KMS-11 (cell line): ENCODE data around the gene KIF26B.

Experiments
- H2AFZ ChIP-seq: fragments of 200-600 bp; sonication (generic); 2 replicates; pipeline ENCODE4 v1.6.1; 2016; ENCODE audit warnings: antibody characterized with exemption, mixed run types, low read depth
- H3K27ac ChIP-seq: fragments of 200-600 bp; sonication (generic); 2 replicates; pipeline ENCODE4 v1.6.1; 2016; ENCODE audit warnings: mild to moderate bottlenecking, mixed run types
- H3K27me3 ChIP-seq: fragments of 200-600 bp; sonication (generic); 2 replicates; pipeline ENCODE4 v1.6.1; 2017; ENCODE audit warnings: mild to moderate bottlenecking, low read depth, mixed run types, moderate library complexity; ENCODE audit not compliant: insufficient read depth
- H3K36me3 ChIP-seq: fragments of 200-600 bp; sonication (generic); 2 replicates; pipeline ENCODE4 v1.6.1; 2017; ENCODE audit warnings: mild to moderate bottlenecking, mixed run types; ENCODE audit not compliant: insufficient read depth
- H3K4me1 ChIP-seq: fragments of 200-600 bp; sonication (generic); 2 replicates; pipeline ENCODE4 v1.6.1; 2016; ENCODE audit warnings: mild to moderate bottlenecking, low read depth, mixed run types; ENCODE audit not compliant: poor library complexity, severe bottlenecking
- H3K4me2 ChIP-seq: fragments of 200-600 bp; sonication (generic); 2 replicates; pipeline ENCODE4 v1.7.0; 2016; ENCODE audit warnings: mild to moderate bottlenecking, mixed run types
- H3K4me3 ChIP-seq: fragments of 200-600 bp; sonication (generic); IDR thresholded peaks from 2 replicates; pipeline ENCODE4 v1.6.1; 2017; ENCODE audit warnings: low read depth, low read length, mixed read lengths; ENCODE audit not compliant: insufficient read depth
- H3K79me2 ChIP-seq: fragments of 200-600 bp; sonication (generic); 2 replicates; pipeline ENCODE4 v1.6.1; 2016; ENCODE audit warnings: low read depth, mixed run types; ENCODE audit not compliant: insufficient read depth
- H3K9ac ChIP-seq: fragments of 200-600 bp; sonication (generic); 2 replicates; pipeline ENCODE4 v1.6.1; 2016; ENCODE audit warnings: mild to moderate bottlenecking, mixed run types
- H4K20me1 ChIP-seq: fragments of 200-600 bp; sonication (generic); 2 replicates; pipeline ENCODE4 v1.6.1; 2016; ENCODE audit warnings: mild to moderate bottlenecking, mixed run types; ENCODE audit not compliant: insufficient read depth
- CTCF ChIP-seq: fragments of 200-600 bp; sonication (generic); conservative IDR thresholded peaks from 2 replicates; pipeline ENCODE4 v1.6.1; 2017; ENCODE audit warnings: low read depth, mild to moderate bottlenecking, antibody characterized with exemption, low read length, moderate library complexity, mixed read lengths

Gene KIF26B

GRCh38 chr1:245378311-245378722 lies 223.5 kb downstream of the KIF26B start:
- Histone ChIP-seq H3K4me2 (no peak overlapping the region), H4K20me1 (no peaks in the 10 kb centered on the region), H3K27me3 (no peaks in the 10 kb centered on the region), H3K79me2 (no peaks in the 10 kb centered on the region), H3K4me3 (no peak overlapping the region), H3K27ac (no peak overlapping the region), H2AFZ (no peak overlapping the region), H3K36me3 (no peaks in the 10 kb centered on the region), H3K4me1 (no peaks in the 10 kb centered on the region), H3K9ac (no peak overlapping the region)
- TF ChIP-seq CTCF, result no peak

GRCh38 chr1:245378745-245379144 lies 224.0 kb downstream of the KIF26B start:
- no peak overlapping the region for H3K27ac ChIP-seq
- no peaks in the 10 kb centered on the region for H4K20me1 ChIP-seq
- no peak overlapping the region for H3K4me2 ChIP-seq
- H3K4me3 ChIP-seq, result no peak overlapping the region
- no peaks in the 10 kb centered on the region for H3K27me3 ChIP-seq
- TF ChIP-seq CTCF, result no peak
- H3K9ac ChIP-seq, result no peak overlapping the region
- no peaks in the 10 kb centered on the region for H3K79me2 ChIP-seq
- no peak overlapping the region for H2AFZ ChIP-seq
- no peaks in the 10 kb centered on the region for H3K36me3 ChIP-seq
- no peaks in the 10 kb centered on the region for H3K4me1 ChIP-seq

- H3K4me1 ChIP-seq, result no peaks in the 10 kb centered on the region
- no peak overlapping the region for H3K4me2 ChIP-seq
- no peak for TF ChIP-seq CTCF
- H3K9ac ChIP-seq, result no peak overlapping the region
- H2AFZ ChIP-seq, result no peak overlapping the region
- H3K36me3 ChIP-seq, result no peaks in the 10 kb centered on the region
- H3K79me2 ChIP-seq, result no peaks in the 10 kb centered on the region
- no peak overlapping the region for H3K27ac ChIP-seq
- no peaks in the 10 kb centered on the region for H4K20me1 ChIP-seq
- no peak overlapping the region for H3K4me3 ChIP-seq
- H3K27me3 ChIP-seq, result no peaks in the 10 kb centered on the region
Observed at GRCh38 chr1:245380790-245381535, 226.2 kb downstream of the KIF26B start.

- no peaks in the 10 kb centered on the region for H3K79me2 ChIP-seq
- H3K27me3 ChIP-seq, result no peaks in the 10 kb centered on the region
- no peak overlapping the region for H3K4me3 ChIP-seq
- H2AFZ ChIP-seq, result no peak overlapping the region
- no peaks in the 10 kb centered on the region for H4K20me1 ChIP-seq
- no peak overlapping the region for H3K4me2 ChIP-seq
- no peak overlapping the region for H3K27ac ChIP-seq
- H3K9ac ChIP-seq, result no peak overlapping the region
- no peaks in the 10 kb centered on the region for H3K4me1 ChIP-seq
- no peak for TF ChIP-seq CTCF
- H3K36me3 ChIP-seq, result no peaks in the 10 kb centered on the region
Observed at GRCh38 chr1:245382981-245383380, 228.2 kb downstream of the KIF26B start.
